HepG2 (cell line): ENCODE data around the gene RIPOR3. TPM values are rescaled to one million over a fixed set of nuclear protein-coding genes. Genes with fewer than 3 reads are reported as not detected.

Experiments
- KMT2B ChIP-seq: IDR thresholded peaks from 2 replicates; pipeline ENCODE4 v1.6.1; 2016; ENCODE audit warnings: missing genetic modification reagents, missing compliant biosample characterization
- PHF8 ChIP-seq: sonication (generic); formaldehyde crosslinking; IDR thresholded peaks from 2 replicates; pipeline ENCODE4 v1.5.0; 2020; ENCODE audit warnings: missing genetic modification reagents
- RBFOX2 ChIP-seq: fragments of 200-400 bp; formaldehyde crosslinking; IDR thresholded peaks from 2 replicates; pipeline ENCODE4 v1.6.1; 2017; ENCODE audit warnings: low read depth, mild to moderate bottlenecking, low read length
- SMYD3 ChIP-seq: sonication (generic); formaldehyde crosslinking; IDR thresholded peaks from 2 replicates; pipeline ENCODE4 v1.8.1; 2023; ENCODE audit warnings: mild to moderate bottlenecking, missing genetic modification reagents
- TFAP4 ChIP-seq: sonication (generic); IDR thresholded peaks from 2 replicates; pipeline ENCODE4 v1.6.1; 2016; ENCODE audit warnings: low read depth, borderline replicate concordance
- ZBTB33 ChIP-seq: sonication (generic); formaldehyde crosslinking; IDR thresholded peaks from 2 replicates; pipeline ENCODE4 v1.4.0; 2020; ENCODE audit warnings: missing genetic modification reagents
- ZNF567 ChIP-seq: sonication (generic); formaldehyde crosslinking; IDR thresholded peaks from 2 replicates; pipeline ENCODE4 v1.8.1; 2023; ENCODE audit warnings: mild to moderate bottlenecking, missing genetic modification reagents, borderline replicate concordance
- ZNF687 ChIP-seq: sonication (generic); formaldehyde crosslinking; IDR thresholded peaks from 2 replicates; pipeline ENCODE4 v1.5.1; 2020; ENCODE audit warnings: mild to moderate bottlenecking, missing genetic modification reagents, moderate library complexity
- ZNF850 ChIP-seq: sonication (generic); formaldehyde crosslinking; conservative IDR thresholded peaks from 2 replicates; pipeline ENCODE4 v1.9.0; 2021; ENCODE audit warnings: mild to moderate bottlenecking, missing genetic modification reagents
- ZSCAN29 ChIP-seq: sonication (generic); formaldehyde crosslinking; conservative IDR thresholded peaks from 2 replicates; pipeline ENCODE4 v1.4.0; 2020; ENCODE audit warnings: mild to moderate bottlenecking, missing genetic modification reagents
- polyA plus RNA-seq, 8 experiments: library from polyadenylated mRNA; depleted of rRNA in 3 of 8; stranded (reverse) in 7 of 8; unstranded in 1 of 8; fragments of >200 nt; fragmentation: Illumina TruSeq in 4 of 8; extraction: Trizol in 4 of 8; gene quantifications; 2 replicates each; pipeline versions ENCODE4 v1.2.1 to v1.2.3, GENCODE V29; 2011 to 2016; ENCODE audit warnings: low read depth in 4 of 8, missing spikeins in 1 of 8, mixed read lengths in 1 of 8; ENCODE audit not compliant: insufficient read depth in 1 of 8
- total RNA-seq, 5 experiments: library from RNA; depleted of rRNA; stranded (reverse); fragments of >200 nt; fragmentation: Illumina TruSeq; extraction: Trizol; gene quantifications; 2 replicates each; pipeline ENCODE4 v1.2.3, GENCODE V29; 2016; ENCODE audit warnings: low read depth in 1 of 5
- TF ChIP-seq, protein P1 (sequence below): IDR thresholded peaks from 2 replicates; pipeline ENCODE4 v1.6.1; 2012; ENCODE audit warnings: low read depth, low read length, improper control_type of control experiment
- TF ChIP-seq, protein P2 (sequence below): sonication (generic); formaldehyde crosslinking; IDR thresholded peaks from 2 replicates; pipeline ENCODE4 v1.4.0; 2020; ENCODE audit warnings: missing genetic modification reagents
- TF ChIP-seq, protein P3 (sequence below): sonication (generic); formaldehyde crosslinking; IDR thresholded peaks from 2 replicates; pipeline ENCODE4 v1.4.0; 2020; ENCODE audit warnings: missing genetic modification reagents
- TF ChIP-seq, protein P4 (sequence below): sonication (generic); formaldehyde crosslinking; IDR thresholded peaks from 2 replicates; pipeline ENCODE4 v1.4.0; 2020; ENCODE audit warnings: missing genetic modification reagents

RIPOR3 gene
- total and polyA plus RNA-seq, 2 of the 13 experiments (the other 11 are each of a cell fraction or from before 2014, with no cell fraction given), result 0.18 TPM; not detected in 1

- TF ChIP-seq ZBTB33 (peak; percentile 63; the same call in 1 of the 2 replicates), ZNF567 (0 out of 2 replicates have a peak, but pooled peaks have one; percentile 26), RBFOX2 (no peak), PHF8 (CRISPR knock-in tag) (peak; percentile 51; the same call in 1 of the 2 replicates), SMYD3 (no peak), TFAP4 (peak; percentile 98), ZSCAN29 (CRISPR knock-in tag) (peak; percentile 99), KMT2B (peak; percentile 56; the same call in 1 of the 2 replicates), ZNF850 (no peak), ZNF687 (CRISPR knock-in tag) (peak; percentile 99)
- TF ChIP-seq, protein P1, sequence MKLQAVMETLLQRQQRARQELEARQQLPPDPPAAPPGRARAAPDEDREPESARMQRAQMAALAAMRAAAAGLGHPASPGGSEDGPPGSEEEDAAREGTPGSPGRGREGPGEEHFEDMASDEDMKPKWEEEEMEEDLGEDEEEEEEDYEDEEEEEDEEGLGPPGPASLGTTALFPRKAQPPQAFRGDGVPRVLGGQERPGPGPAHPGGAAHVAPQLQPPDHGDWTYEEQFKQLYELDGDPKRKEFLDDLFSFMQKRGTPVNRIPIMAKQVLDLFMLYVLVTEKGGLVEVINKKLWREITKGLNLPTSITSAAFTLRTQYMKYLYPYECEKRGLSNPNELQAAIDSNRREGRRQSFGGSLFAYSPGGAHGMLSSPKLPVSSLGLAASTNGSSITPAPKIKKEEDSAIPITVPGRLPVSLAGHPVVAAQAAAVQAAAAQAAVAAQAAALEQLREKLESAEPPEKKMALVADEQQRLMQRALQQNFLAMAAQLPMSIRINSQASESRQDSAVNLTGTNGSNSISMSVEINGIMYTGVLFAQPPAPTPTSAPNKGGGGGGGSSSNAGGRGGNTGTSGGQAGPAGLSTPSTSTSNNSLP, result no peak
- TF ChIP-seq, protein P2, sequence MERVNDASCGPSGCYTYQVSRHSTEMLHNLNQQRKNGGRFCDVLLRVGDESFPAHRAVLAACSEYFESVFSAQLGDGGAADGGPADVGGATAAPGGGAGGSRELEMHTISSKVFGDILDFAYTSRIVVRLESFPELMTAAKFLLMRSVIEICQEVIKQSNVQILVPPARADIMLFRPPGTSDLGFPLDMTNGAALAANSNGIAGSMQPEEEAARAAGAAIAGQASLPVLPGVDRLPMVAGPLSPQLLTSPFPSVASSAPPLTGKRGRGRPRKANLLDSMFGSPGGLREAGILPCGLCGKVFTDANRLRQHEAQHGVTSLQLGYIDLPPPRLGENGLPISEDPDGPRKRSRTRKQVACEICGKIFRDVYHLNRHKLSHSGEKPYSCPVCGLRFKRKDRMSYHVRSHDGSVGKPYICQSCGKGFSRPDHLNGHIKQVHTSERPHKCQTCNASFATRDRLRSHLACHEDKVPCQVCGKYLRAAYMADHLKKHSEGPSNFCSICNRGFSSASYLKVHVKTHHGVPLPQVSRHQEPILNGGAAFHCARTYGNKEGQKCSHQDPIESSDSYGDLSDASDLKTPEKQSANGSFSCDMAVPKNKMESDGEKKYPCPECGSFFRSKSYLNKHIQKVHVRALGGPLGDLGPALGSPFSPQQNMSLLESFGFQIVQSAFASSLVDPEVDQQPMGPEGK (CRISPR knock-in tag), result peak; percentile 85
- TF ChIP-seq, protein P3, sequence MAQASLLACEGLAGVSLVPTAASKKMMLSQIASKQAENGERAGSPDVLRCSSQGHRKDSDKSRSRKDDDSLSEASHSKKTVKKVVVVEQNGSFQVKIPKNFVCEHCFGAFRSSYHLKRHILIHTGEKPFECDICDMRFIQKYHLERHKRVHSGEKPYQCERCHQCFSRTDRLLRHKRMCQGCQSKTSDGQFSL (CRISPR knock-in tag), result no peak
- TF ChIP-seq, protein P4, sequence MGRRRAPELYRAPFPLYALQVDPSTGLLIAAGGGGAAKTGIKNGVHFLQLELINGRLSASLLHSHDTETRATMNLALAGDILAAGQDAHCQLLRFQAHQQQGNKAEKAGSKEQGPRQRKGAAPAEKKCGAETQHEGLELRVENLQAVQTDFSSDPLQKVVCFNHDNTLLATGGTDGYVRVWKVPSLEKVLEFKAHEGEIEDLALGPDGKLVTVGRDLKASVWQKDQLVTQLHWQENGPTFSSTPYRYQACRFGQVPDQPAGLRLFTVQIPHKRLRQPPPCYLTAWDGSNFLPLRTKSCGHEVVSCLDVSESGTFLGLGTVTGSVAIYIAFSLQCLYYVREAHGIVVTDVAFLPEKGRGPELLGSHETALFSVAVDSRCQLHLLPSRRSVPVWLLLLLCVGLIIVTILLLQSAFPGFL (CRISPR knock-in tag), result no peak; the same call in 1 of the 2 replicates
Observed at GRCh38 chr20:50645253-50646068, 45.9 kb downstream of the RIPOR3 start (continued).
